HG03378 (cell line): ENCODE data around the gene VAV3.

Experiments used
- ATAC-seq: cut with Tn5 transposase; IDR thresholded peaks from one replicate; pipeline ENCODE4 v1.9.1; 2021; ENCODE audit warnings: mild to moderate bottlenecking, moderate library complexity; ENCODE audit not compliant: unreplicated experiment

VAV3 gene

DNA sequence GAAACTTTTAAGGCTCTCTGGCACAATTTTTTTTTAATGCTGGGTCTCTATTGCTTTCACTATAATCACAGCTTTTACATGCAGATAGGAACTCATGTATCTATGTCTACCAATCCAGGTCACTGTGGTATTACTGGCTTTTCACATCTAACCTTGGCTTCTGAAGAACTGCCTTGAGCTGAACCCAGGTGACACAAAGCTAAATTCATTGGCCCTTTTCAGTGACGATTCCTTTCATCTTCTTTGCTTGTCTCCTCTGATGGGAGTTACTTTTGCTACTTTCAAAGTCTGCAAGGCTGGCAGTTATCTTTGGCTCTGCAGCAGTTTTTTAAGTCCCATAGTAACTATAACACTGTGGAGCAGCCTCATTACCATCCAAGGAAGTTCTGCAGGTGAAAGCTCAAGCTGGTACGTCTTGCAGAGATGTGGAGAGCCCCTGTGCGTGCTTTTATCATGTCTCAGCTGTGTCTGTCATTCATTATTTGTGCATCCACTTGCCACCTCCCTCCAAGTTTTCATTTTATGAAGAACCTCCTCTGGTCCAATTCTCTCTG lies 364.3 kb downstream of the VAV3 start:
- ATAC-seq, result no peak

DNA sequence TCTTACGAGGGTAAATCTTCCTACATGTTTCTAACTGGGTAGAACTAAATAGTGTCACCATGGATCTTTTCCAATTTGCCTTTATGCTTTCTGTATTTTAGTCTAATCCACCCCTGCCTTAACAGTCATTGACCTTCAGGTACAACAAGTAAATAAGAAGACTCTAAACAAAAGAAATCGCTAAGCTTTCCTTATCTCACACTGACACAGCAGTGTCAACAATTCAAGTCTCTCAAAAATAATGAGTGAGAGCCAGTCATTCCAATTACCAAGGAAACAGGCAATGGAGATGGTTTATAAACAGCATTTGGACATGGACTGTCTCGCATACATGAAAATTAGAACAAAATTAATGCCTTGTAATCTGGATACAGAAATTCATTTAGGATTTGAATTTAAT lies 365.8 kb downstream of the VAV3 start:
- no peak for ATAC-seq

DNA sequence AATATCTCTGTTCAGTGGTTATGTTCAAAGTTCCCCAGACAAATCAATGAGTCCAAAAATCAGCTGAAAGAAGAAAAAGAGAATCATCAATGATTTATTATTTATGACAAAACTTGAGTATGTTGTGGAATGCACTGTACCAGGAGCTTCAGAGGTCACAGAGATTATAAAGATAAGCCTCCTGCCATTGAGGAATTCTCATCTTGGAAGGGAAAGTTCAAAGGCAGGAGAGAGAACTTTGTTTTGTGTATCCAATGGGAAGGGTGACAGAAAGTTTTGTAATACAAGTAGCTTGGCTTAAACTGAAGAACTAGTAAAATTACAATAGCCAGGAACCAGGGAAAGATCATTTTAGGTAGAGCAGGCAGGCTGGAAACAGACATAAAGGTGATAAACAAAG lies 367.7 kb downstream of the VAV3 start:
- no peak for ATAC-seq

- no peak for ATAC-seq
Measured at GRCh38 chr1:107594536-107594935, 370.4 kb downstream of the VAV3 start.

DNA sequence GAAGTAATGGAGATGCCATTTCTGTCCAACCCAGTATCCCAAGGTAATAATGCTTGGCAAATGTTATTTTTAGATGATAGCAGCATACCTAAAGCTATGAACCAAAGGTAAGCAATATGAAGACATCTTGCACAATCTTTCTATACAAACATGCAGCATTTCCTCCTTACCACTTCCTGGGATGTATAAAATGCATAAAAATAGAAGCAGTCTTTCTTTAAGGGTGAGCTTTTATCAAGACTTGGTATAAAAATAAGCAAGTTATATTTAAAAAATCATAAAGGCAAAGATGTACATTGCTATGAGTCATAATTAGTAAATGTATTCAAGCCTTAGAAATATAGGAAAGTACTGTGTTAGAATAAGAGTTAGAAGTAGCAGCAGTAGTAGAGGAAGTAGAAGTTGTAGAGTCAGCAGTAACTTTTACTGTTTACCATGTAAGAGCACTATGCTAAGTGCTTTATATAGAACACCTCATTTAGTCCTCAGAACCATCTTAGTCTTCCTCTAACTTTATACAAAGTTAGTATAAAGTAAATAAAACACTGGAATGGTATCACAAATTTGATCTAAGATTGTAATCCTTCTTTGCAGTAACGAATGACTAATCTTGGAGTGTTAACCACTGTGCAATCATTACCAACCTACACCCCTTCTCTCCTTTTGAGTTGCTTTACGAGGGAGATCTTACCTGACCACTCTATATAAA lies 371.3 kb downstream of the VAV3 start:
- no peak for ATAC-seq

DNA sequence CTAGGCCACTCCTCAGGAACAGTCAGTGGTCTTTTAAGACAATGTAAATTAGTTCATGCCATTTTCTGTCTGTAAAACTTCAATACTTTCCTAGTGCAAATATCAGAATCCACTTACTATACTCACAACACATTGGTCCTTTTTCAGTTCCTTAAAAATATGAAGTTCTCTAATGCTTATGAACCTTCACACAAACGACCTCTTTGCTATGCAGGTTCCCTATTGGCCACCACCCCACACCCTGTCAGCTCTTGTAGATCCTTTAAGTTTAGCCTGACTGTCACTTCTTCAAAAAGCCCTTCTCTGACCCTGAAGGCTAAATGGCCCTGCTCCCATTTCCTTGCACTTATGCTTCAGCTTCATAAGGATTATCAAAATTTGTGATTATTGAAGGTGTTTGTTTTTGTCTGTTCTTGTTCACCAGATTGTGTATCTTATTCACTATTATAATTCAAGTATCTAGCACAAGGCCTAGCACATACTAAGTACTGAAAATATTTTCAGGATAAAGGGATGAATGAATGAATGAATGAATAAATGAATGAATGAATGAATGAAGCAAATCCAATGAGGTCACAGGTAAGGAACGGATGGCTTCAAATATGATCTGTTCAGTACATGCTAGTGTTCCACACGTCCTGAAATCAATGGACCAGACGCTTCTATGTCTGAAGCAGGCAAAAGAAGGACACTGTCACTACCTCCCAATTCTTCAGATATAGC lies 373.9 kb downstream of the VAV3 start:
- ATAC-seq, result no peak

- no peak for ATAC-seq
Measured at GRCh38 chr1:107590087-107590486, 374.9 kb downstream of the VAV3 start.

DNA sequence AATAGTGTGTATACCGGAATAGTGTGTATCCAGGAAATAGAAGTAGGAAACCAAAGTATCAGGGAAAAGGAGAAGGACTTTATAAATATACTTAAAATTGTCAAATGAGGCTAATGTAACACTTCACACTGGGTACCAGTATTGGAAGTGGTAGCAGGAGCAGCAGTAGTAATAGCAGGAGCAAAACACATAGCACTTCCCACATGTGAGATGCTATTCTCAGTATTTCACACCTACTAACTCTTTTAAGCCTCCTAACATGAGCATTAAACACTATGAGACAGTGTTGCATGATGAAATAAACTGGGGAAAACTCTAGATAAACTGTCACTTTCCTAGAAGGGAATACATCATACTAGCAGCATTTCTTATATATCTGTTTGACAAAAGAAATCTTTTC lies 376.7 kb downstream of the VAV3 start:
- ATAC-seq, result no peak

GRCh38 chr1:107575226-107575625 lies 389.8 kb downstream of the VAV3 start:
- ATAC-seq, result no peak

DNA sequence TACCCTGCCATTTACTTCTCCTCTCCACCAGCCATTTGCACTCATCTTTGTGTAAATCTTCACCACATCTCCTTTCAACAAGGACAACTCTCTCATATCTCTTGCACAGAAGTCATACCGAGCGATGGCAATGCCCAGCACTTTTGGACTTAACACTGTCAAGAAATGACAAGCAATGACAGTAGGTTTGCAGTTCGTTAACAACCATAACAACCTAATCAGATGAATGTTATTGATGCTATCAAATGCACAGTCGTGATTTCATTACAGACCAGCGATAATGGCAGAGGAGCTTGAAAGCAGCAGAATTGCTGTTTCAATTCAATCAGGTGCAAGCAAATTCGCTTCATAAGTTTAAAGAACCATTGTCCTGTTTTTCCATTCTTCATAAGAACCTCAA lies 390.9 kb downstream of the VAV3 start:
- no peak for ATAC-seq

DNA sequence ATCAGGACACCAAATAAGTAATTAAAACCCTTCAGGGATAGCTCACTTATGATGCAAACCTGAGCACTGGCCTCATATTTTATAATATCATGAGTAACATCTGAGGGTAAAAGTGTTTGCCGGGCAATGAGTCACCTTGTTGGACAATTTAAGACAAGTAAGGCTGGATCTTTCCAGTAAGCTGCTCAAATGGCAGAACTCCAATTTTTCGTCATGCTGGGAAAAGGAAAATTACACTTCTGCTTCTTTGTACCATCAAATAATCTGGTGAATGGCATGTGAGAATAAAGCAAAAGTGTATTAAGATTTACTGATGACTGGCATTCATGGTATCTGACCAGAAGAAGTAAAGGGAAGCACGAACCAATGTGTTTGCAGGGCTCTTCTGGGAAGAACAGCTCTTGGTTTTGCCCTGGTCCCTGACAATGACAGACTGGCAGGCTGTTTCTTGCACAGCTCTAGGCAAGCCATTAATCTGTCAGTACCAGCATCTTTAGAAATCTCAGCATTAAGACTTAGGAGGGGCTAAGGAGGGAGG lies 392.2 kb downstream of the VAV3 start:
- ATAC-seq, result no peak

DNA sequence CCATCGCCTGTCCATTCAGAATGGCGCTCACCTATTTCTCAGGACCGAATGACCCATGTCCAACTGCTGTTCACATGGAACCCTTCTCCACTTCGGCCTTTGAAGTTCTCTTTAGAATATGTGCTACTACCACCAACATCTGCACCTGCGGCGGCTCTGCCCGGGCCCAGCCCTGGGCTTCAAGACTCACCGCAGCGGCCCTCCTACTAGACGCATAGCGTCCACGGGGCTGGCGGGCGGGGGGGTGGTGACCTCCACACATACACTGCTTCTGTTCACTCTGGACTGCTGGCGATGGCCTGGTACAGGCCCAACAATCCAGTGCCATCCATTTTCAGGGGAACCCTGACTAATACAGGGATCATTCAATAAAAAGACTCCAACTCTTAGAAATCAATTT lies 394.2 kb downstream of the VAV3 start:
- ATAC-seq, result no peak

GRCh38 chr1:107563441-107563840 lies 401.5 kb downstream of the VAV3 start:
- no peak for ATAC-seq

DNA sequence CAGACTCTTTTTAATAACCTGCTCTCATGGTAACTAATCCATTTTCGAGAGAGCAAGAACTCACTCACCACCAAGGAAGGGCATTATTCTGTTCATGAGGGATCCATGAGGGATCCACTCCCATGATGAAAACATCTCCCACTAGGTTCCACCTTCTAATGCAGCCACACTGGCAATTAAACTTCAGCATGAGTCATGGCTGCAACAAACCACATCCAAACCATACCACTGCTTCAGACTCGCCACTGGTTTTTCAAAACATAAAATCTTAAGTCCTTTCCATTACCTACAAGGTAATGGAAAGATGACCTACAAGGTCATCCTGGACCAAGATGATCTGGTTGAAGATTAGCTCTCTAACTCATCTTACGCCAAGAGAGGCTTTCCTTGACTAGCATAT lies 405.1 kb downstream of the VAV3 start:
- no peak for ATAC-seq

DNA sequence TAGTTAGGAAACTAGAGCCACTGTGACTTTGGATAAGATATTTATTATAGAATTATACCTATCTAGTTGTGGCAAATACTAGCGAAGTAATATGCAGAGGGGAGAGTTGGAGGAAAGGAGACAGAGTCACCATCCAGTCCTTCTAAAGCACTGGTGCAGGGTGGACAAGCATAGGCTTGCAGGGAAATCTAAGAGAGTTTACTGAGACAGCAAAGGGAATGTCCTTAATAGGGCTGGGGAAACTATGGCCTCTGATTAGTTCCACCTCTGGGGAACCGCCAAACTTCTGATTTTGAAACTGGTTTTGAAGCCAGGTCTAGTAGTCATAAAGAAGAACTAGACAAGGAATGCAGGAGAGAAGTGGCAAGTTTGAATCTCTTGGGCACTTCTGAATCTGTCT lies 407.9 kb downstream of the VAV3 start:
- ATAC-seq, result no peak

DNA sequence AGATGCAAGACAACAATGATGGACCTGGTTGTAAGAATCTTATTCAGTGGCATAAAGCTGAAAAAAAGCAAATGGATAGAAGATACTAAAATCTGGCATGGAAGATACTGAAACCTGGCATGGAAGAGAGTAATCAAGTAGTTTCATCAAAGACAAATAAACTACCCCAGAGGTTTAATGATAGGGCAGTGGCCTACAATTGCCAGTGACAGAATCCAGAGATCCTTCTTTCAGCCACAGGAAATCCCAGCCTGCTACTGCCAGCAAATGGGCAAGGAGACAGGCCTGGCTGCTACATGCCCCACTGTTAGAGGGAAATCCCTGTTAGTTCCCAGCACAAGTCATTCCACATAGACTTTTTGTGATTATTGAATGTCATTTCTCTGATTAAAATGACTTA lies 409.4 kb downstream of the VAV3 start:
- ATAC-seq, result no peak

DNA sequence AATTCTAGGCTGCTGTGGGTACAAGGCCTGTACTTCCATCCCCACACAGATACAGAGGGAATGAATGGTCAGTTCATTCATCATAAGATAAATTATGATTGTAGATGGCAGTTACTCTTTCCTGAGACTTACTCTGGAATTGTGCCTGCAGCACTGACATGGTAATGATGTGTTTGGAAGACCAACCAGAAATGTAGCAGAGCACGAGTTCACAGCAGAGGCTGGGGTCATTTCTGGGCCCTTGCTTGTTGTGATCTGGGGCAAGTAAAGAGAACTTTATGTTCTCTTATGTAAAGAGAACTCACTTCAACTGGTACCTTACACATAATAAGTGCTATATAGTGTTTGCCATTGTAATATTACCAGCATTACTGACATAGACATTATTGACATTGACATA lies 412.2 kb downstream of the VAV3 start:
- ATAC-seq, result no peak

DNA sequence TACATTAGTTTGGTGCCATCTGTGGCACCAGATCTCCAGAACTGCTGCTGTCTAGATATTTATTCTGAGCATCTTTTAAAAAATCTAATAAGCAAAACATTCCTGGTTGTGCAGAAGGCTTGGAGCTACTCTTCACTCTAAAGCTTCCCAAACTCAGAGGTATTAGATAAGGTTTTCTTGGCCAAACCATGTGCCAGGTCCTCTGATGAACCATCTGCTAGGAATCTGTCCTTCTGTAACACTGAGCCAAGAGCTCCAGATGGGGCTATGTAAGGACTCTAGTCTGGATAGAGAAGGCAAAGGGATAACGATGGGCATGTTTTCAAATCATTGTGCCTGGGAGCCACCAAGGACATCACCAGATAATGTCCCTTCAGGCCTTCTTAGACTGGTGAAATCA lies 413.5 kb downstream of the VAV3 start:
- no peak for ATAC-seq

DNA sequence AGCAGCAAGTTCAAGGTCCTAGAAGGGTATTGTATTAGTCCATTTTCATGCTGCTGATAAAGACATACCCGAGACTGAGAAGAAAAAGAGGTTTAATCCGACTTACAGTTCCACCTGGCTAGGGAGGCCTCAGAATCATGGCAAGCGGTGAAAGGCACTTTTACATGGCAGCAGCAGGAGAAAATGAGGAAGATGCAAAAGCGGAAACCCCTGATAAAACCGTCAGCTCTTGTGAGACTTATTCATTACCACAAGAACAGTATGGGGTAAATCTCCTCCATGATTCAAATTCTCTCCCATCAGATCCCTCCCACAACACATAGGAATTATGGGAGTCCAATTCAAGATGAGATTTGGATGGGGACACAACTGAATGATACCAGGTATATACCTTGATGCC lies 414.6 kb downstream of the VAV3 start:
- ATAC-seq, result no peak

DNA sequence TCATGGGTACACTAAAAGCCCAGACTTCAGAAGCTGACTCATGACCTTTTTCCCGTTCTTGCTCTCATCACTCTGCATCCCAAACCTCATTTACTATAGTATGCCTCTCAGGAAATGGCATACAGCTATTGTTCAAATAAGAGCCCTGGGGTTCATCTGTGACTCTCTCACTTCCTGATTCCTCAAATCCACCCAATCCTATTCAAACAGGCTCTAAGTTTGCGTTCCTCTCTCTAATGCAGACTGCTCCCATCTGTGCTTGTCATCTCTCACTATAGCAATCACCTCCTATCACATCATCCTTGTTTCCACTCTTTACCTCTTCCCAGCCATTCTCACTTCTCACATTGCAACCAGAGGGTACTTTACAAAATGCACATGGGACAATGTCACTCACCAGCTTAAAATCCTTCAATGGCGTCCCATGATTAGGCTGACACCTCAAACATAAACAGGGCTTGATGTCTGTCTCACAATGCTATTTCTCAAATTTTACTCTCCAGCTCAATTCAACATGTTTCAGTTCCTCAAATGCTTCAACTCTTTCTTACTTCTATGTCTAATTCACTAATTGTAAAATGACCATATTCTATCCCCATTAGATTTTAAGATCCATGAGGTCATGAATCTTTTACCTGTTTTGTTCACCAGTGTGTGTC lies 415.7 kb downstream of the VAV3 start:
- ATAC-seq, result no peak

DNA sequence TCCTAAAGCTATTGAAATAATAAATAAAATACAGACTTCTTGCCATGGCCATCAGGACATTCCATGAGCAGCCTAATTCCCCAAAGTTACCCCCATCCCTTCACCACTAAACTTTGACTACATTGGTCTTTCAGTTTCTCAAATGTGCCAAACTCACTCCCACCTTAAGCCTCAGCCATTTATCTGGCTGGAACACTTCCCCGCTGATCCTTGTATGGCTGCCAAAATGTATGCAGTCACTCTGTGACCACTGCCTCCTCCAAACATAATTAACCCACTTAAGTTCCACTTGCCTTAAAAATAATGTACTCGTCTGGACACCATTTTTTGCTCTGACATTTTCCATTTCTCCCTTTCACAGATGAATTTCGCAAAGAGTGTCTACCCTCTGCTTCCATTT lies 416.7 kb downstream of the VAV3 start:
- no peak for ATAC-seq
